DOHH2 (cell line): ENCODE measurements around the gene SYNJ2.

ENCODE experiments used
- EZH2phosphoT487 ChIP-seq: fragments of 200-600 bp; sonication (generic); IDR thresholded peaks from 2 replicates; pipeline ENCODE4 v1.6.1; 2017; ENCODE audit warnings: borderline replicate concordance, mild to moderate bottlenecking, antibody characterized with exemption, low read length, moderate library complexity, mixed read lengths
- TF ChIP-seq, protein P1 (sequence below): fragments of 200-600 bp; sonication (generic); IDR thresholded peaks from one replicate; pipeline ENCODE4 v1.5.1; 2014; ENCODE audit warnings: antibody characterized with exemption, mild to moderate bottlenecking, low read depth, low read length; ENCODE audit not compliant: poor library complexity, severe bottlenecking

DNA sequence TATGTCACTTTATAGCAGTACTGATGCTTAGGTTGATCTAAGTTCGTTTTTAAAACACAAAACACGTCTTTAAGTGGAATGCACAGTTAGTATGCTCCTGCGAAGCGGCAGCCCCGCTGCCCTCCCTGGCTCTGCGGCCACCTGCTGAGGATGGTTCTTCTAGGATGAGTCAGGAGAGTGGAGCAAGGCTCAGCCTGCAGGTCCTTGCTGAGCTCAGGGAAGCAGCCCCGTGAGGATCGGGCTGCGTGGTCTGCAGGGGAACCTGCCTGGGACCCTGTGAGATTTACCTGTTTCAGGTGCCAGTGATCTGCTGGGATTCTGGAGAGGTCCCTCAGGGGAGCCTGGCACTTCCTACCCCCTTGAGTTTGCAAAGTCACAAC is 57.5 kb downstream of the SYNJ2 start:
- TF ChIP-seq, protein P1, sequence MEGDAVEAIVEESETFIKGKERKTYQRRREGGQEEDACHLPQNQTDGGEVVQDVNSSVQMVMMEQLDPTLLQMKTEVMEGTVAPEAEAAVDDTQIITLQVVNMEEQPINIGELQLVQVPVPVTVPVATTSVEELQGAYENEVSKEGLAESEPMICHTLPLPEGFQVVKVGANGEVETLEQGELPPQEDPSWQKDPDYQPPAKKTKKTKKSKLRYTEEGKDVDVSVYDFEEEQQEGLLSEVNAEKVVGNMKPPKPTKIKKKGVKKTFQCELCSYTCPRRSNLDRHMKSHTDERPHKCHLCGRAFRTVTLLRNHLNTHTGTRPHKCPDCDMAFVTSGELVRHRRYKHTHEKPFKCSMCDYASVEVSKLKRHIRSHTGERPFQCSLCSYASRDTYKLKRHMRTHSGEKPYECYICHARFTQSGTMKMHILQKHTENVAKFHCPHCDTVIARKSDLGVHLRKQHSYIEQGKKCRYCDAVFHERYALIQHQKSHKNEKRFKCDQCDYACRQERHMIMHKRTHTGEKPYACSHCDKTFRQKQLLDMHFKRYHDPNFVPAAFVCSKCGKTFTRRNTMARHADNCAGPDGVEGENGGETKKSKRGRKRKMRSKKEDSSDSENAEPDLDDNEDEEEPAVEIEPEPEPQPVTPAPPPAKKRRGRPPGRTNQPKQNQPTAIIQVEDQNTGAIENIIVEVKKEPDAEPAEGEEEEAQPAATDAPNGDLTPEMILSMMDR, result no peak
- TF ChIP-seq EZH2phosphoT487, result no peak
